NCI-H1694 treated with DMSO at 0.1 percent for 48 hours (cell line): Measurements from ENCODE around the gene EGFL7.

Source experiments
- DNase-seq: peaks from one replicate; lab custom pipeline; 2025; lab: John Stamatoyannopoulos, UW

The EGFL7 gene

GRCh38 chr9:136660971-136661550, 1.7 kb upstream of the EGFL7 start:
- no peak for DNase-seq

GRCh38 chr9:136661641-136662325, 933 bp upstream of the EGFL7 start:
- no peak for DNase-seq

GRCh38 chr9:136662326-136662655, 425 bp upstream of the EGFL7 start:
- DNase-seq = no peak

- DNase-seq = no peak
Observed at GRCh38 chr9:136664000-136664915, 1.5 kb downstream of the EGFL7 start.

- DNase-seq = no peak
Observed at GRCh38 chr9:136665111-136665703, 2.5 kb downstream of the EGFL7 start.

GRCh38 chr9:136665704-136666371, 3.1 kb downstream of the EGFL7 start:
- no peak for DNase-seq

GRCh38 chr9:136666372-136667213, 3.9 kb downstream of the EGFL7 start:
- no peak for DNase-seq

- DNase-seq = no peak
Observed at GRCh38 chr9:136667214-136667939, 4.7 kb downstream of the EGFL7 start.

- DNase-seq = no peak
Observed at GRCh38 chr9:136667940-136668760, 5.4 kb downstream of the EGFL7 start.

- DNase-seq = no peak
Observed at GRCh38 chr9:136668983-136669790, 6.5 kb downstream of the EGFL7 start.

- no peak for DNase-seq
Observed at GRCh38 chr9:136669791-136670464, 7.2 kb downstream of the EGFL7 start.

- no peak for DNase-seq
Observed at GRCh38 chr9:136670576-136671253, 8.0 kb downstream of the EGFL7 start.

- DNase-seq = no peak
Observed at GRCh38 chr9:136671254-136671614, 8.5 kb downstream of the EGFL7 start.

GRCh38 chr9:136671646-136672430, 9.1 kb downstream of the EGFL7 start:
- no peak for DNase-seq

GRCh38 chr9:136672431-136673087, 9.8 kb downstream of the EGFL7 start:
- DNase-seq = no peak
